Measurements from ENCODE around the gene MYH4.

The MYH4 gene

DNA sequence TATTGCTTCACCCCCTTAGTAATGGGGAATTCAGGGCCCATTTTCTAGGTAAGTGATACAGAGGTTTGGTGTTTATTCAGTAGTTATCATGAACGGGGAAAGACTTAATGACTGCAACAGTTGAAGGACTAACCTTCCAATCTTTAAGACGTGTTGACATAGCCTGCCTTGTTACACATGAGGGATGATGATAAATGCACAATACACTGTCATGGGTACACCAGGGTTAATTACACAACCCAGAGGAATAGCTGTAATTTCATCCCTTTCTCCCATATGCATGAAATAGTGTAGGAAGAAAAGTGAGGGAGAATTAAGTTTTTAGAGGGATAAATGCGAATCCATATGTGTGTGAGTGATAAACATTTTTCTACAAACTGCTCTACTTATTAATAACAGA, 10.7 kb downstream of the MYH4 start (continued):
- TF ChIP-seq, protein P1, sequence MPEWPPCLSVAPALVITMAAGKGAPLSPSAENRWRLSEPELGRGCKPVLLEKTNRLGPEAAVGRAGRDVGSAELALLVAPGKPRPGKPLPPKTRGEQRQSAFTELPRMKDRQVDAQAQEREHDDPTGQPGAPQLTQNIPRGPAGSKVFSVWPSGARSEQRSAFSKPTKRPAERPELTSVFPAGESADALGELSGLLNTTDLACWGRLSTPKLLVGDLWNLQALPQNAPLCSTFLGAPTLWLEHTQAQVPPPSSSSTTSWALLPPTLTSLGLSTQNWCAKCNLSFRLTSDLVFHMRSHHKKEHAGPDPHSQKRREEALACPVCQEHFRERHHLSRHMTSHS (tag by site-specific recombination; IDR thresholded peaks at IDR 0.05), result no peak
- no peak for TF ChIP-seq ZBTB48 (tag by site-specific recombination; IDR thresholded peaks at IDR 0.05)
- no peak for TF ChIP-seq ZNF548 (tag by site-specific recombination; IDR thresholded peaks at IDR 0.05)
- TF ChIP-seq ZNF626 (tag by site-specific recombination; IDR thresholded peaks at IDR 0.05), result no peak
- no peak for TF ChIP-seq ZNF223 (tag by site-specific recombination; IDR thresholded peaks at IDR 0.05)
- TF ChIP-seq ZSCAN16 (tag by site-specific recombination; IDR thresholded peaks at IDR 0.05), result no peak
- TF ChIP-seq SCRT2 (tag by site-specific recombination; IDR thresholded peaks at IDR 0.05), result no peak
- TF ChIP-seq ZNF350 (tag by site-specific recombination; IDR thresholded peaks at IDR 0.05), result no peak

DNA sequence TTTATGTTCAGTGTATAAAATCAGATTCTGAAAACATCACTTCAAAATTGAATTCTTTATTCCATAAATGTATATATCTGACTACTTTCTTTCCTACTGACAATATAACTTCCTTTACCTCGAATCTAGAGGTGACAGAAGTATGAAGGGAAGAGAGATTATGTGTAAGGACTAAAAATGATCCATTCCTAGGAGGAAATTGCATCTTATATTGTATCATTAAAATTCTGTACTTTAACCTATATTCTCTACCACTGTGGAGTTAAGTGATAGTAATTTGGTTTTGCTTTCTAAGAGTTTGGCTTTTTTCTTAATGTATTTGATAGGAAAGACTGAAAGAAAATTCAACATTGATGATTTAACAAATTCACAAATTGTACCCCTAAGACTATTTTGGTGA, 11.4 kb downstream of the MYH4 start:
- no peaks in the 10 kb centered on the region for H3K36me3 ChIP-seq (ENCODE audit: control insufficient read depth in 2 of 2, insufficient read depth in 1 of 2, low read length in 2 of 2)
- TF ChIP-seq ZSCAN30 (tag by site-specific recombination; IDR thresholded peaks at IDR 0.05), result no peak
- TF ChIP-seq ZNF366 (tag by site-specific recombination; conservative IDR thresholded peaks at IDR 0.05), result no peak
- TF ChIP-seq GLI2 (tag by site-specific recombination; IDR thresholded peaks at IDR 0.05; ENCODE audit: borderline replicate concordance, low read depth), result no peak
- no peak for TF ChIP-seq OSR2 (tag by site-specific recombination; IDR thresholded peaks at IDR 0.05)
- TF ChIP-seq, protein P2, sequence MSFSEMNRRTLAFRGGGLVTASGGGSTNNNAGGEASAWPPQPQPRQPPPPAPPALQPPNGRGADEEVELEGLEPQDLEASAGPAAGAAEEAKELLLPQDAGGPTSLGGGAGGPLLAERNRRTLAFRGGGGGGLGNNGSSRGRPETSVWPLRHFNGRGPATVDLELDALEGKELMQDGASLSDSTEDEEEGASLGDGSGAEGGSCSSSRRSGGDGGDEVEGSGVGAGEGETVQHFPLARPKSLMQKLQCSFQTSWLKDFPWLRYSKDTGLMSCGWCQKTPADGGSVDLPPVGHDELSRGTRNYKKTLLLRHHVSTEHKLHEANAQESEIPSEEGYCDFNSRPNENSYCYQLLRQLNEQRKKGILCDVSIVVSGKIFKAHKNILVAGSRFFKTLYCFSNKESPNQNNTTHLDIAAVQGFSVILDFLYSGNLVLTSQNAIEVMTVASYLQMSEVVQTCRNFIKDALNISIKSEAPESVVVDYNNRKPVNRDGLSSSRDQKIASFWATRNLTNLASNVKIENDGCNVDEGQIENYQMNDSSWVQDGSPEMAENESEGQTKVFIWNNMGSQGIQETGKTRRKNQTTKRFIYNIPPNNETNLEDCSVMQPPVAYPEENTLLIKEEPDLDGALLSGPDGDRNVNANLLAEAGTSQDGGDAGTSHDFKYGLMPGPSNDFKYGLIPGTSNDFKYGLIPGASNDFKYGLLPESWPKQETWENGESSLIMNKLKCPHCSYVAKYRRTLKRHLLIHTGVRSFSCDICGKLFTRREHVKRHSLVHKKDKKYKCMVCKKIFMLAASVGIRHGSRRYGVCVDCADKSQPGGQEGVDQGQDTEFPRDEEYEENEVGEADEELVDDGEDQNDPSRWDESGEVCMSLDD (tag by site-specific recombination; IDR thresholded peaks at IDR 0.05), result no peak
- TF ChIP-seq, protein P3, sequence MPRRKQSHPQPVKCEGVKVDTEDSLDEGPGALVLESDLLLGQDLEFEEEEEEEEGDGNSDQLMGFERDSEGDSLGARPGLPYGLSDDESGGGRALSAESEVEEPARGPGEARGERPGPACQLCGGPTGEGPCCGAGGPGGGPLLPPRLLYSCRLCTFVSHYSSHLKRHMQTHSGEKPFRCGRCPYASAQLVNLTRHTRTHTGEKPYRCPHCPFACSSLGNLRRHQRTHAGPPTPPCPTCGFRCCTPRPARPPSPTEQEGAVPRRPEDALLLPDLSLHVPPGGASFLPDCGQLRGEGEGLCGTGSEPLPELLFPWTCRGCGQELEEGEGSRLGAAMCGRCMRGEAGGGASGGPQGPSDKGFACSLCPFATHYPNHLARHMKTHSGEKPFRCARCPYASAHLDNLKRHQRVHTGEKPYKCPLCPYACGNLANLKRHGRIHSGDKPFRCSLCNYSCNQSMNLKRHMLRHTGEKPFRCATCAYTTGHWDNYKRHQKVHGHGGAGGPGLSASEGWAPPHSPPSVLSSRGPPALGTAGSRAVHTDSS (tag by site-specific recombination; IDR thresholded peaks at IDR 0.05), result no peak
- H3K27ac ChIP-seq (ENCODE audit: extremely low read depth, low read depth, low read length), result no peak overlapping the region
- H3K9me3 ChIP-seq (ENCODE audit: control insufficient read depth, insufficient read depth, low read depth, low read length), result no peaks in the 10 kb centered on the region
- ChIA-PET CTCF (no interaction called here), POLR2A (no interaction called here)
- no peak overlapping the region for H3K4me3 ChIP-seq (ENCODE audit: low read depth, low read length)
- no peaks in the 10 kb centered on the region; the same call in 1 of the 2 replicates for H3K4me1 ChIP-seq (ENCODE audit: control insufficient read depth, insufficient read depth, low read length)

DNA sequence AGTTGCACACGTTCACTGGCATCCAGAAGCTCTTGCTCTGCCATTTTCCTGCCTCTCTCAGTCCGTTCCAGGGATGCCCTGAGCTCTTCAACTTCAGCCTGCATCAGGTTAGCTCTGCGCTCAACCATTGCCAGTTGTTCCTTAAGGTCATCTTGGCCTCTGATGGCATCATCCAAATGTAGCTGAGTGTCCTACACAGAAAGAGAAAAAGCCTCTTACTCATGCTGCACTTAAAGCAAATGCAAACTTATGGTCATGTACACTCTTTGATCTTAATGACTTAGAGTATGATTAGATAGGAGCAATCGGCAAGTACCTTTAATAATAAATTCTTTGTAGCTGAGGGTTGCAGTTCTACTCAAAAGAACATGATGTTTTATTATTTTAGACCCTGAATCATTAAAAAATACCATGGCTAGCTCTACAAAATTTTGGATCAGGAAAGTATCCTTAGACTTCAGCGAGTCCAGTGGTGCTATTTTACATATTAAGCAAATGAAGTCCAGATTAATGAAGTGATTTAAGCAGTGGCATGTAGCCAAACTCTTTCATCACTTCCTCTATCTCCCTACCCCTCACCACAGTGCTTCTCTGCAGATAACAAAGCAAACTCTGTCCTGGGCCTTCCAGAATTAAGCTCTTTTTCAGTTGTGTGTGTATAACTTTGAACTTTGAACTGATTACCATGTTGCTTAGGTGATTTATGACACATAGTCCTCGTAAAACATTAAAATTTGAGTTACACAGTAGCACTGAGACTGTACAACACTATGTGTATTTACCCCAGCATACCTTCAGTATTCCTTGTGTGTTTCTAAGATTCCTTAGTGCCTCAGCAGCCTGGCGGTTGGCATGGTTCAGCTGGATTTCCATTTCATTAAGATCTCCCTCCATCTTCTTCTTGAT, 22.1 kb downstream of the MYH4 start:
- CTCF ChIA-PET, result interaction anchor here (0.6 to 1.5 kb wide), 6 partner anchors 8 to 1126 kb away, joined by 3 to 6 read pairs (median 4); no protein-coding TSS in a partner anchor
- 0 out of 2 replicates have a peak, but pooled peaks cover 3% of the 10 kb centered on the region for H3K4me1 ChIP-seq (ENCODE audit: control insufficient read depth, insufficient read depth, low read length)
- no peaks in the 10 kb centered on the region for H3K36me3 ChIP-seq (ENCODE audit: control insufficient read depth in 2 of 2, insufficient read depth in 1 of 2, low read length in 2 of 2)
- POLR2A ChIA-PET, result no interaction called here
- H3K27ac ChIP-seq (ENCODE audit: extremely low read depth, low read depth, low read length), result no peak overlapping the region
- no peaks in the 10 kb centered on the region for H3K9me3 ChIP-seq (ENCODE audit: control insufficient read depth, insufficient read depth, low read depth, low read length)
- H3K4me3 ChIP-seq (ENCODE audit: low read depth, low read length), result no peak overlapping the region
- no peak for TF ChIP-seq ZFP41 (tag by site-specific recombination; IDR thresholded peaks at IDR 0.05; ENCODE audit: borderline replicate concordance)
- TF ChIP-seq, protein P4, sequence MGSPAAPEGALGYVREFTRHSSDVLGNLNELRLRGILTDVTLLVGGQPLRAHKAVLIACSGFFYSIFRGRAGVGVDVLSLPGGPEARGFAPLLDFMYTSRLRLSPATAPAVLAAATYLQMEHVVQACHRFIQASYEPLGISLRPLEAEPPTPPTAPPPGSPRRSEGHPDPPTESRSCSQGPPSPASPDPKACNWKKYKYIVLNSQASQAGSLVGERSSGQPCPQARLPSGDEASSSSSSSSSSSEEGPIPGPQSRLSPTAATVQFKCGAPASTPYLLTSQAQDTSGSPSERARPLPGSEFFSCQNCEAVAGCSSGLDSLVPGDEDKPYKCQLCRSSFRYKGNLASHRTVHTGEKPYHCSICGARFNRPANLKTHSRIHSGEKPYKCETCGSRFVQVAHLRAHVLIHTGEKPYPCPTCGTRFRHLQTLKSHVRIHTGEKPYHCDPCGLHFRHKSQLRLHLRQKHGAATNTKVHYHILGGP (tag by site-specific recombination; IDR thresholded peaks at IDR 0.05), result no peak
- no peak for TF ChIP-seq WT1 (tag by site-specific recombination; IDR thresholded peaks at IDR 0.05)
- no peak for TF ChIP-seq GLIS1 (tag by site-specific recombination; IDR thresholded peaks at IDR 0.05)
- TF ChIP-seq ZNF514 (tag by site-specific recombination; IDR thresholded peaks at IDR 0.05), result no peak
- no peak for TF ChIP-seq HOXA7 (CRISPR knock-in tag; IDR thresholded peaks at IDR 0.05; ENCODE audit: borderline replicate concordance)
- TF ChIP-seq ZNF654 (tag by site-specific recombination; IDR thresholded peaks at IDR 0.05; ENCODE audit: low read depth), result no peak
- no peak for TF ChIP-seq SALL2 (tag by site-specific recombination; IDR thresholded peaks at IDR 0.05; ENCODE audit: borderline replicate concordance)
- no peak for TF ChIP-seq EGR2 (tag by site-specific recombination; IDR thresholded peaks at IDR 0.05; ENCODE audit: low read depth)
